IMR-90 (cell line): Measurements from ENCODE around the gene XRCC4. TPM values are rescaled to one million over a fixed set of nuclear protein-coding genes. Genes with fewer than 3 reads are reported as not detected.
A peak's percentile ranks its signal among the peaks of the same experiment; 100 is the strongest.

ENCODE experiments used
- ATAC-seq: fragments of 200-7000 bp; cut with Tn5 transposase; 2 replicates; pipeline ENCODE4 v1.9.1; 2020; ENCODE audit warnings: low read depth, mild to moderate bottlenecking, moderate library complexity
- BruUV-seq: library from RNA; stranded (reverse); fragments of 400-500 nt; replicated peaks from 2 replicates; lab custom pipeline; 2021; lab: Mats Ljungman, UMichigan
- CTCF ChIA-PET: fragments of 300-600 bp; formaldehyde crosslinking; extraction: SDS; loops from one replicate; lab custom pipeline; 2021; ENCODE audit warnings: antibody characterized with exemption; lab: Yijun Ruan, JAX
- POLR2A ChIA-PET: fragments of 300-600 bp; sonication (Branson Sonifier 250); formaldehyde crosslinking; loops from one replicate; lab custom pipeline; 2022; ENCODE audit warnings: antibody characterized with exemption; ENCODE audit not compliant: unreplicated experiment; lab: Charles Lee
- DNase-seq: peaks from one replicate; pipeline ENCODE4 v3.0.0; 2013
- H2AFZ ChIP-seq: replicated peaks from 2 replicates; pipeline ENCODE3; 2013; ENCODE audit warnings: low read length, mild to moderate bottlenecking; ENCODE audit not compliant: poor library complexity
- H2AK5ac ChIP-seq: 2 replicates; pipeline ENCODE4 v1.6.1; 2013; ENCODE audit warnings: low read depth, low read length, inconsistent platforms
- H2AK9ac ChIP-seq: replicated peaks from 2 replicates; pipeline ENCODE3; 2013; ENCODE audit warnings: mild to moderate bottlenecking, low read depth, low read length, moderate library complexity; ENCODE audit not compliant: poor library complexity
- H2BK120ac ChIP-seq: 2 replicates; pipeline ENCODE4 v1.6.1; 2013; ENCODE audit warnings: low read depth, low read length, inconsistent platforms
- H2BK15ac ChIP-seq: 3 replicates; pipeline ENCODE4 v1.6.1; 2013; ENCODE audit warnings: low read depth, low read length, inconsistent platforms
- H2BK20ac ChIP-seq: 2 replicates; pipeline ENCODE4 v1.6.1; 2013; ENCODE audit warnings: low read depth, mild to moderate bottlenecking, inconsistent platforms, low read length, moderate library complexity
- H2BK5ac ChIP-seq: 2 replicates; pipeline ENCODE4 v1.6.1; 2013; ENCODE audit warnings: mild to moderate bottlenecking, low read depth, low read length, inconsistent platforms; ENCODE audit not compliant: poor library complexity, severe bottlenecking
- H3K14ac ChIP-seq: replicated peaks from 2 replicates; pipeline ENCODE4 v1.6.1; 2013; ENCODE audit warnings: low read depth, low read length, inconsistent platforms
- H3K18ac ChIP-seq: 2 replicates; pipeline ENCODE4 v1.6.1; 2013; ENCODE audit warnings: low read depth, low read length, control low read depth
- H3K23ac ChIP-seq: 2 replicates; pipeline ENCODE4 v1.6.1; 2013; ENCODE audit warnings: low read depth, low read length, inconsistent platforms
- H3K27ac ChIP-seq: 2 replicates; pipeline ENCODE4 v1.5.1; 2013; ENCODE audit warnings: mild to moderate bottlenecking, control low read depth, low read length; ENCODE audit not compliant: insufficient read depth
- H3K27me3 ChIP-seq: 2 replicates; pipeline ENCODE4 v1.6.1; 2013; ENCODE audit warnings: low read length; ENCODE audit not compliant: control insufficient read depth, insufficient read depth
- H3K36me3 ChIP-seq: 2 replicates; pipeline ENCODE4 v1.6.1; 2013; ENCODE audit warnings: low read length, mixed read lengths; ENCODE audit not compliant: control insufficient read depth, insufficient read depth
- H3K4ac ChIP-seq: 2 replicates; pipeline ENCODE4 v1.6.1; 2013; ENCODE audit warnings: low read depth, low read length, inconsistent platforms
- H3K4me1 ChIP-seq: 2 replicates; pipeline ENCODE4 v1.6.1; 2013; ENCODE audit warnings: low read length, mixed read lengths; ENCODE audit not compliant: control insufficient read depth, insufficient read depth
- H3K4me2 ChIP-seq: 2 replicates; pipeline ENCODE4 v1.6.1; 2013; ENCODE audit warnings: low read depth, mild to moderate bottlenecking, control low read depth, low read length, moderate library complexity
- H3K4me3 ChIP-seq: 2 replicates; pipeline ENCODE4 v1.5.1; 2013; ENCODE audit warnings: low read depth, mild to moderate bottlenecking, control low read depth, low read length, moderate library complexity; ENCODE audit not compliant: insufficient read depth
- H3K56ac ChIP-seq: 2 replicates; pipeline ENCODE4 v1.6.1; 2013; ENCODE audit warnings: low read length, inconsistent platforms; ENCODE audit not compliant: insufficient read depth; ENCODE audit errors: extremely low read depth
- H3K79me1 ChIP-seq, 2 experiments: 2 replicates each; pipeline ENCODE4 v1.6.1; 2013; ENCODE audit warnings: low read length in 2 of 2, inconsistent platforms in 1 of 2, low read depth in 1 of 2
- H3K9ac ChIP-seq: 2 replicates; pipeline ENCODE4 v1.6.1; 2013; ENCODE audit warnings: low read depth, low read length, control low read depth
- H3K9me1 ChIP-seq: 2 replicates; pipeline ENCODE4 v1.6.1; 2013; ENCODE audit warnings: low read length, inconsistent platforms; ENCODE audit not compliant: insufficient read depth
- H3K9me3 ChIP-seq: 2 replicates; pipeline ENCODE4 v1.6.1; 2013; ENCODE audit warnings: low read length; ENCODE audit not compliant: control insufficient read depth, insufficient read depth
- H4K20me1 ChIP-seq: 2 replicates; pipeline ENCODE4 v1.6.1; 2013; ENCODE audit warnings: low read length, inconsistent platforms; ENCODE audit not compliant: insufficient read depth
- H4K5ac ChIP-seq: 2 replicates; pipeline ENCODE4 v1.6.1; 2013; ENCODE audit warnings: mild to moderate bottlenecking, low read depth, low read length, control low read depth
- H4K8ac ChIP-seq, 2 experiments: 2 replicates each; pipeline ENCODE4 v1.6.1; 2013; ENCODE audit warnings: low read depth in 2 of 2, low read length in 2 of 2, control low read depth in 1 of 2, inconsistent platforms in 1 of 2
- H4K91ac ChIP-seq: 2 replicates; pipeline ENCODE4 v1.6.1; 2013; ENCODE audit warnings: low read depth, low read length, inconsistent platforms; ENCODE audit not compliant: insufficient read depth
- BHLHE40 ChIP-seq: fragments of 150-350 bp; IDR thresholded peaks from 2 replicates; pipeline ENCODE4 v1.6.1; 2016; ENCODE audit warnings: mild to moderate bottlenecking, low read depth, low read length
- CEBPB ChIP-seq: IDR thresholded peaks from 2 replicates; pipeline ENCODE4 v1.6.1; 2012; ENCODE audit warnings: low read depth, low read length, improper control_type of control experiment
- FOS ChIP-seq: fragments of 150-350 bp; IDR thresholded peaks from 2 replicates; pipeline ENCODE4 v1.6.1; 2016; ENCODE audit warnings: low read depth, low read length
- MAFK ChIP-seq: IDR thresholded peaks from 2 replicates; pipeline ENCODE4 v1.6.1; 2012; ENCODE audit warnings: low read depth, low read length, improper control_type of control experiment
- MXI1 ChIP-seq: IDR thresholded peaks from 2 replicates; pipeline ENCODE4 v1.6.1; 2012; ENCODE audit warnings: low read depth, mild to moderate bottlenecking, low read length, moderate library complexity, borderline replicate concordance
- POLR2A ChIP-seq: IDR thresholded peaks from 2 replicates; pipeline ENCODE4 v1.6.1; 2012; ENCODE audit warnings: mild to moderate bottlenecking, low read depth, low read length
- USF2 ChIP-seq: fragments of 150-350 bp; IDR thresholded peaks from 2 replicates; pipeline ENCODE4 v1.6.1; 2017; ENCODE audit warnings: mild to moderate bottlenecking, antibody characterized with exemption, low read length, low read depth
- WGBS, 2 experiments: methylation state at CpG; one replicate each; pipeline versions ENCODE4 v1.1.5 to v1.1.7; 2013; ENCODE audit warnings: missing lambda C conversion rate in 2 of 2; ENCODE audit not compliant: insufficient read length in 1 of 2; ENCODE audit errors: extremely low coverage in 2 of 2; 5-methylcytosine and 5-hydroxymethylcytosine counted together
- dilution Hi-C: fragments of 300-500 bp; cut with HindIII; formaldehyde crosslinking; loops from one replicate; pipeline ENCODE4 v1.14.3; 2018; ENCODE audit warnings: low sequenced_read_pairs; ENCODE audit not compliant: unreplicated experiment
- in situ Hi-C: fragments of 300-500 bp; cut with MboI; formaldehyde crosslinking; loops from 3 replicates; pipeline ENCODE4 v1.14.3; 2019; ENCODE audit warnings: low sequenced_read_pairs, inconsistent platforms, mixed read lengths
- intact Hi-C: fragments of 100-400 bp; cut with micrococcal nuclease; formaldehyde crosslinking; loops from 2 replicates; pipeline ENCODE4 v1.10.0; 2022
- polyA plus RNA-seq, 3 experiments: library from polyadenylated mRNA; depleted of rRNA; stranded (reverse); fragments of >200 nt; gene quantifications; 2 replicates each; pipeline ENCODE4 v1.2.3, GENCODE V29; 2012; ENCODE audit warnings: low replicate concordance in 1 of 3
- total RNA-seq: library from RNA; depleted of rRNA; stranded (reverse); fragments of >200 nt; gene quantifications from 2 replicates; pipeline ENCODE4 v1.2.3, GENCODE V29; 2012
- TF ChIP-seq, protein P1 (sequence below): conservative IDR thresholded peaks from 2 replicates; pipeline ENCODE4 v1.5.1; 2012; ENCODE audit warnings: mild to moderate bottlenecking, low read depth, low read length, improper control_type of control experiment
- TF ChIP-seq, protein P2 (sequence below): fragments of 150-350 bp; IDR thresholded peaks from 2 replicates; pipeline ENCODE4 v1.6.1; 2016; ENCODE audit warnings: low read depth, mild to moderate bottlenecking, low read length, moderate library complexity, borderline replicate concordance

Gene XRCC4
- total and polyA plus RNA-seq, 2 of the 4 experiments (the other 2 are of a cell fraction): 3.5 to 4.7 TPM

DNA sequence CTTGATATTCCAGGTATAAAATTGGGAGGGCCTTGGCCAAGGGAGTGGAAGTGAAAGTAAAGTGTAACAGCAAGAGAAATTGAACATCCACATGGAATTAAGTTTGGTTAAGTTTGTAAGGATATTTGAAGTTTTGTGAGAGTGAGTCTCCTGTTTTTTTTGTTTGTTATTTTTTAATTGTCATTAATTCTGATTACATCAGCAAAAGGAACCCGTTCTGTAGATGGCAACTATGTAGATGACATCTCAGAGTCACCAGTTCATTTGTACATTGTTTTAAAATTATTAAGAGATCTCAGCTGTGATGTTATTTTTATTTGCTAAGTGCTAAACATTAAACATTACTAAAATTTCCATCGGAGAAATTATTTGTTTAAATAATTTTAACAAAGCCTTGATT, 65.2 kb downstream of the XRCC4 start:
- H4K8ac ChIP-seq: no peak overlapping the region
- TF ChIP-seq, protein P1, sequence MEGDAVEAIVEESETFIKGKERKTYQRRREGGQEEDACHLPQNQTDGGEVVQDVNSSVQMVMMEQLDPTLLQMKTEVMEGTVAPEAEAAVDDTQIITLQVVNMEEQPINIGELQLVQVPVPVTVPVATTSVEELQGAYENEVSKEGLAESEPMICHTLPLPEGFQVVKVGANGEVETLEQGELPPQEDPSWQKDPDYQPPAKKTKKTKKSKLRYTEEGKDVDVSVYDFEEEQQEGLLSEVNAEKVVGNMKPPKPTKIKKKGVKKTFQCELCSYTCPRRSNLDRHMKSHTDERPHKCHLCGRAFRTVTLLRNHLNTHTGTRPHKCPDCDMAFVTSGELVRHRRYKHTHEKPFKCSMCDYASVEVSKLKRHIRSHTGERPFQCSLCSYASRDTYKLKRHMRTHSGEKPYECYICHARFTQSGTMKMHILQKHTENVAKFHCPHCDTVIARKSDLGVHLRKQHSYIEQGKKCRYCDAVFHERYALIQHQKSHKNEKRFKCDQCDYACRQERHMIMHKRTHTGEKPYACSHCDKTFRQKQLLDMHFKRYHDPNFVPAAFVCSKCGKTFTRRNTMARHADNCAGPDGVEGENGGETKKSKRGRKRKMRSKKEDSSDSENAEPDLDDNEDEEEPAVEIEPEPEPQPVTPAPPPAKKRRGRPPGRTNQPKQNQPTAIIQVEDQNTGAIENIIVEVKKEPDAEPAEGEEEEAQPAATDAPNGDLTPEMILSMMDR: no peak
- TF ChIP-seq MAFK: peak; percentile 73
- TF ChIP-seq, protein P2, sequence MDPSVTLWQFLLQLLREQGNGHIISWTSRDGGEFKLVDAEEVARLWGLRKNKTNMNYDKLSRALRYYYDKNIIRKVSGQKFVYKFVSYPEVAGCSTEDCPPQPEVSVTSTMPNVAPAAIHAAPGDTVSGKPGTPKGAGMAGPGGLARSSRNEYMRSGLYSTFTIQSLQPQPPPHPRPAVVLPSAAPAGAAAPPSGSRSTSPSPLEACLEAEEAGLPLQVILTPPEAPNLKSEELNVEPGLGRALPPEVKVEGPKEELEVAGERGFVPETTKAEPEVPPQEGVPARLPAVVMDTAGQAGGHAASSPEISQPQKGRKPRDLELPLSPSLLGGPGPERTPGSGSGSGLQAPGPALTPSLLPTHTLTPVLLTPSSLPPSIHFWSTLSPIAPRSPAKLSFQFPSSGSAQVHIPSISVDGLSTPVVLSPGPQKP: no peak
- no peak for TF ChIP-seq FOS
- no peak for TF ChIP-seq MXI1
- TF ChIP-seq USF2: no peak
- no peak for TF ChIP-seq POLR2A
- TF ChIP-seq CEBPB: no peak
- no peak for TF ChIP-seq BHLHE40
- no peak overlapping the region for H2AK9ac ChIP-seq
- no peaks in the 10 kb centered on the region for H3K9me3 ChIP-seq
- H3K4me1 ChIP-seq: no peaks in the 10 kb centered on the region; the same call in 1 of the 2 replicates
- dilution Hi-C loops: no loop called here
- no peaks in the 10 kb centered on the region for H3K79me1 ChIP-seq
- no peak overlapping the region for H2BK15ac ChIP-seq
- no CpG with 5 or more reads among the region's 2 CpGs for WGBS, 2 experiments
- H3K4me3 ChIP-seq: no peak overlapping the region
- ChIA-PET POLR2A (no interaction called here), CTCF (no interaction called here)
- H3K56ac ChIP-seq: no peak overlapping the region
- no peak overlapping the region for H3K18ac ChIP-seq
- H3K4ac ChIP-seq: no peak overlapping the region
- no peak overlapping the region for H4K91ac ChIP-seq
- H4K5ac ChIP-seq: no peak overlapping the region
- no peak for DNase-seq
- no peak overlapping the region for H3K9ac ChIP-seq
- H2AFZ ChIP-seq: no peak overlapping the region
- no peak overlapping the region for H2BK120ac ChIP-seq
- BruUV-seq: no TSS peak
- no peaks in the 10 kb centered on the region for H3K27me3 ChIP-seq
- H2AK5ac ChIP-seq: no peak overlapping the region
- H3K4me2 ChIP-seq: no peak overlapping the region
- no peaks in the 10 kb centered on the region for H3K36me3 ChIP-seq
- H2BK5ac ChIP-seq: no peak overlapping the region
- no peaks in the 10 kb centered on the region for H4K20me1 ChIP-seq
- no peak overlapping the region for H3K23ac ChIP-seq
- ATAC-seq: no peak
- H3K27ac ChIP-seq: no peak overlapping the region
- no peak overlapping the region for H3K14ac ChIP-seq
- intact Hi-C loops: no loop called here
- no peak overlapping the region for H2BK20ac ChIP-seq
- in situ Hi-C loops: no loop called here
- H3K9me1 ChIP-seq: no peaks in the 10 kb centered on the region
